ENCODE measurements around the gene LRRTM4. TPM values are rescaled to one million over a fixed set of nuclear protein-coding genes. Genes with fewer than 3 reads are reported as not detected.

The LRRTM4 gene
- 10 to 100 TPM in 1 of 4 donors, 1 to 10 TPM in 1, under 1 TPM in 1, not detected in 1; 0.24 to 38.4 (median 1.0) TPM for total RNA-seq

DNA sequence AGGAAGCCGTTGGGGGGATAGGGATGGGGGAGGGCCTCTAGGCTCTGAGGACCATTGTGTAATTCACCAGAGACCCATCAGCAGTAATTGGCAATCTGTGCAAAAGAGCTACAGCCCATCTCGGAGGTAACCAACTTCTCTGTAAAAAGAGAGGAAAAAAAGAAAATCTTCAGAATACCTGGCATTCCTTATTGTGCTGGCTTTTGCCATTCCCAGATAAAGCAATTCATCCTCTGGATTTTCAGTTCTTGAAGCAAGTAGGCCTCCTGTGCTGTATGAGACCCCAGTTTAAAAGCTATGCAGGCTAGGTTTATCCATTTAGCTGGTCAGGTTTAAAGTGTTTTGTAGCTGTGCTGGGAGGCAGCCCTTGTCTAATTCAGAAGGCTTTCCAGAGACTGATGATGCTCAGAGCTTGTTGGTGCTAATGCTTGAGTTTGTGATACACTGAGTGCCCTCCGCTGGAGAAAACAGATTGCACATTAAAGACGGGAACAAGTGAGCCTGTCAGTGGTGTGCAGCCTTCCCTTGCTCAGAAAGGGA is at the start of gene LRRTM4:
TSS of gene LRRTM4 (minus strand) at position 446 of the 540 bp plus-strand sequence.
- no peak for DNase-seq
- TF ChIP-seq POLR2A (IDR thresholded peaks at IDR 0.05) = no peak
- TF ChIP-seq, protein P1, sequence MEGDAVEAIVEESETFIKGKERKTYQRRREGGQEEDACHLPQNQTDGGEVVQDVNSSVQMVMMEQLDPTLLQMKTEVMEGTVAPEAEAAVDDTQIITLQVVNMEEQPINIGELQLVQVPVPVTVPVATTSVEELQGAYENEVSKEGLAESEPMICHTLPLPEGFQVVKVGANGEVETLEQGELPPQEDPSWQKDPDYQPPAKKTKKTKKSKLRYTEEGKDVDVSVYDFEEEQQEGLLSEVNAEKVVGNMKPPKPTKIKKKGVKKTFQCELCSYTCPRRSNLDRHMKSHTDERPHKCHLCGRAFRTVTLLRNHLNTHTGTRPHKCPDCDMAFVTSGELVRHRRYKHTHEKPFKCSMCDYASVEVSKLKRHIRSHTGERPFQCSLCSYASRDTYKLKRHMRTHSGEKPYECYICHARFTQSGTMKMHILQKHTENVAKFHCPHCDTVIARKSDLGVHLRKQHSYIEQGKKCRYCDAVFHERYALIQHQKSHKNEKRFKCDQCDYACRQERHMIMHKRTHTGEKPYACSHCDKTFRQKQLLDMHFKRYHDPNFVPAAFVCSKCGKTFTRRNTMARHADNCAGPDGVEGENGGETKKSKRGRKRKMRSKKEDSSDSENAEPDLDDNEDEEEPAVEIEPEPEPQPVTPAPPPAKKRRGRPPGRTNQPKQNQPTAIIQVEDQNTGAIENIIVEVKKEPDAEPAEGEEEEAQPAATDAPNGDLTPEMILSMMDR (IDR thresholded peaks at IDR 0.05) = no peak
- no peak within 1 kb of the TSS for H3K27ac ChIP-seq
- peaks cover 0 to 4% of the 10 kb centered on the region in 2 donors for H3K4me1 ChIP-seq
- no peak within 1 kb of the TSS for H3K4me3 ChIP-seq
- no peaks in the 10 kb centered on the region for H3K36me3 ChIP-seq
- H3K9me3 ChIP-seq = no peaks in the 10 kb centered on the region
- intact Hi-C loops (cut with DNase I; ENCODE audit: low total_unique reads) = no loop called here
- no peaks in the 10 kb centered on the region for H3K27me3 ChIP-seq

DNA sequence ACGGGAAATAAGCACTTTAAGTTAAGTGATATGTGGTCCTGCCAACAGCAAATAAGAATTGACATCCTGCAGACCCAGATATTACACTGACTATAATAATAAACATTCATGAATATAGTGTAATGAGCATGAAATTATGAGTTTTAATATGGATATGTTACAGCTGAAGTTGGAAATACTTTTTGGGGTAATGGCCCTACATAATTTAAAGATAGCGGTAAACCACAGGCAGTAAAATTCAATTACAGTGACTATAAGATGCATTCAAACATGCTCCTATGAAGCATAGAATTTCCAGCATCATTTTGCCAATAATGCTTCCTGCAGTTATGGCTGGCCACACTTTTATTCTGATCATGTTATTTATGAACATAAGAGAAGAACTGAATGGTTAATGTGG is 49.4 kb upstream of the LRRTM4 start:
- H3K9me3 ChIP-seq = no peaks in the 10 kb centered on the region
- H3K27ac ChIP-seq = no peak overlapping the region
- H3K4me1 ChIP-seq = no peaks in the 10 kb centered on the region
- intact Hi-C loops (cut with DNase I; ENCODE audit: low total_unique reads) = no loop called here
- H3K4me3 ChIP-seq = no peak overlapping the region
- no peak for DNase-seq
- TF ChIP-seq, protein P1 (IDR thresholded peaks at IDR 0.05) = no peak
- no peak for TF ChIP-seq POLR2A (IDR thresholded peaks at IDR 0.05)
- H3K27me3 ChIP-seq = no peaks in the 10 kb centered on the region
- H3K36me3 ChIP-seq = no peaks in the 10 kb centered on the region

DNA sequence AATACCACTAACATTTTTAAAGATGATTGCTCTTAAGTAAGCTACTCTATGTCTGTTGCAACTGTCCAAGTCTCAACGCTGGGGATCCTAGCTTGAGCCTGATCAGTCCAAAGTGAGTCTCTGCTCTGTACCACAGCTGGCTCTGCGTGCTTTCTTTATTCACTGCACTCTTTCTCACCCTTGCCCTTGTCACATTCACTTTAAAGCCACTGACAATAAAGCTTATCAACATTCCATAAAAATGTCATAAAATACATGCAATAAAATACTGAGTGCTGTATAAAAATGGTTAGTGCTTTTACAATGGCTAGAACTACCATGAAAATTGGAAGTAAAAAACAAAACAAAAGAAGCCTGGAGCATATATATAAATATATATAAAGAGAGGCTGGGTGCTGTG is 45.5 kb upstream of the LRRTM4 start:
- intact Hi-C loops (cut with DNase I; ENCODE audit: low total_unique reads) = no loop called here
- no peaks in the 10 kb centered on the region for H3K9me3 ChIP-seq
- H3K4me1 ChIP-seq = no peaks in the 10 kb centered on the region
- TF ChIP-seq POLR2A (IDR thresholded peaks at IDR 0.05) = no peak
- TF ChIP-seq, protein P1 (IDR thresholded peaks at IDR 0.05) = no peak
- H3K27ac ChIP-seq = no peak overlapping the region
- H3K27me3 ChIP-seq = no peaks in the 10 kb centered on the region
- H3K4me3 ChIP-seq = no peak overlapping the region
- H3K36me3 ChIP-seq = no peaks in the 10 kb centered on the region
- DNase-seq = no peak

DNA sequence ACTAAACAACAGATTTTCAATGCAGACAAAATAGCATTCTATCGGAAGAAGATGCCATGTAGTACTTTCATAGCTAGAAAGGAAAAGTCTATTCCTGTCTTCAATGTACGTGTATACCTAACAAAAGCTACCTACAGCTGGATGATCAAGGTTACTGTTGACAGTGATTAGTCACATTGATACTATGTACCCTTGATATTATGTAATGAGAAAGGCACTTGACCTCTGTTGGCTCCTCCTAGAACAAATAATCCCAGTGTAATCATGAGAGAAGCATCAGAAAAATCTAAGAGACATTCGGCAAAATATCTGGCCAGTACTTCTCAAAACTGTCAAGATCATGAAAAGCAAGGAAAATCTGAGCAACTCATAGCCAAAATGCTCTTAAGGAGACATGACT is 44.4 kb upstream of the LRRTM4 start:
- TF ChIP-seq POLR2A (IDR thresholded peaks at IDR 0.05) = no peak
- Histone ChIP-seq H3K9me3 (no peaks in the 10 kb centered on the region), H3K27ac (no peak overlapping the region), H3K27me3 (no peaks in the 10 kb centered on the region), H3K4me1 (no peaks in the 10 kb centered on the region), H3K36me3 (no peaks in the 10 kb centered on the region), H3K4me3 (no peak overlapping the region)
- no peak for DNase-seq
- intact Hi-C loops (cut with DNase I; ENCODE audit: low total_unique reads) = no loop called here

DNA sequence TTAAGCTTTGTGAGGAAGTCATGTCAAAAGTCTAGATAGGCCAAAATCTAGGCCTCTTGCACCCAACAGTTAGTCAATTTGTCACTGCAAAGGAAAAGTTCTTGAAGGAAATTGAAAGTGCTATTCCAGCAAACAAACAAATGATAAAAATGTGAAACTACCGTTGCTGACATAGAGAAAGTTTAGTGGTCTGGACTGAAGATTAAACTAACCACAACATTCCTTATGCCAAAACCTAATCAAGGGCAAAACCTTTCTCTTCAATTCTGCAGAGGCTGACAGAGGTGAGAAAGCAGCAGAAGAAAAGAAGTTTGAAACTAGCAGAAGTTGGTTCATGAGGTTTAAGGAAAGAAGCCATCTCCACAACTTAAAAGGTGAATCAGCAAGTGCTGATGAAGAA is 44.0 kb upstream of the LRRTM4 start:
- Histone ChIP-seq H3K36me3 (no peaks in the 10 kb centered on the region), H3K4me3 (no peak overlapping the region), H3K4me1 (no peaks in the 10 kb centered on the region), H3K27ac (no peak overlapping the region), H3K27me3 (no peaks in the 10 kb centered on the region), H3K9me3 (no peaks in the 10 kb centered on the region)
- intact Hi-C loops (cut with DNase I; ENCODE audit: low total_unique reads) = no loop called here
- TF ChIP-seq POLR2A (IDR thresholded peaks at IDR 0.05) = no peak
- TF ChIP-seq, protein P1 (IDR thresholded peaks at IDR 0.05) = no peak
- DNase-seq = no peak

DNA sequence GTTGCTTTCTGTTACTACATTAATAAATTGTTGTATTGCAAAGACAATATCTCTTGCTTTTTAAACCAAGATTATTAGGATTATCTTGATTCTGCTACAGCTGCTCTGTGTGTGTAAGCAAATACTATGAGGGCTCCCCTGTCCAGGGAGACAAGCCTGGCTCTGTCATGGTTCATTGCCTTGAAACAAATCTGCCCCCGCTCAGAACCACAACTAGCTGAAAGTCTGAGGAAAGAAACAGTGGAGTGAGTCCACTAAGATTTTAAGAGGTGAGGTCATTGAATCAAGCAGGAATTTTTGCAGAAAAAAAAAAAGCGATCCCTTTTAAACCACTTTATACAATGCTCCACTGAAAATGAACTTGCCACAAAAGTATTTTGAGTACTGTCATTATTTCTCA is 30.8 kb upstream of the LRRTM4 start:
- no peak for DNase-seq
- no peaks in the 10 kb centered on the region for H3K9me3 ChIP-seq
- no peaks in the 10 kb centered on the region for H3K36me3 ChIP-seq
- no peaks in the 10 kb centered on the region for H3K4me1 ChIP-seq
- intact Hi-C loops (cut with DNase I; ENCODE audit: low total_unique reads) = no loop called here
- no peak overlapping the region for H3K27ac ChIP-seq
- no peak overlapping the region for H3K4me3 ChIP-seq
- no peak for TF ChIP-seq POLR2A (IDR thresholded peaks at IDR 0.05)
- TF ChIP-seq, protein P1 (IDR thresholded peaks at IDR 0.05) = no peak
- no peaks in the 10 kb centered on the region for H3K27me3 ChIP-seq

All from uterus (tissue), 4 donors.